ENCODE results near the gene ESRRB. TPM values are rescaled to one million over a fixed set of nuclear protein-coding genes. Genes with fewer than 3 reads are reported as not detected.

Gene ESRRB
- total RNA-seq, 1 experiment from 2014 or later, result not detected

- no peak overlapping the region for H3K4me2 ChIP-seq
- H3K4me3 ChIP-seq, result no peak overlapping the region
- H3K9me2 ChIP-seq (ENCODE audit: insufficient read depth), result no peaks in the 10 kb centered on the region
- H3F3A ChIP-seq (ENCODE audit: insufficient read depth, low read depth), result no peaks in the 10 kb centered on the region
- ChIA-PET POLR2A (ENCODE audit: unreplicated experiment) (no interaction called here), CTCF (no interaction called here)
- H2AFZ ChIP-seq, result no peak overlapping the region
- H3K27ac ChIP-seq, result no peak overlapping the region
- H4K20me1 ChIP-seq (ENCODE audit: insufficient read depth), result no peaks in the 10 kb centered on the region
- no peaks in the 10 kb centered on the region for H3K79me2 ChIP-seq (ENCODE audit: low read depth)
- BruUV-seq (replicated peaks), result no TSS peak
- DNase-seq, result no peak
- intact Hi-C loops (cut with micrococcal nuclease; ENCODE audit: unreplicated experiment), result no loop called here
- peaks cover 99% of the 10 kb centered on the region for H3K27me3 ChIP-seq (ENCODE audit: insufficient read depth, low read depth)
- H3K36me3 ChIP-seq (ENCODE audit: low read depth), result no peaks in the 10 kb centered on the region
- TF ChIP-seq CTCF (conservative IDR thresholded peaks at IDR 0.05) (no peak), EZH2 (IDR thresholded peaks at IDR 0.05; ENCODE audit: low read depth) (no peak)
- no peaks in the 10 kb centered on the region for H3K9me3 ChIP-seq (ENCODE audit: insufficient read depth, low read depth)
- H3K4me1 ChIP-seq (replicated peaks; ENCODE audit: insufficient read depth), result no peaks in the 10 kb centered on the region
Observed at GRCh38 chr14:76395161-76395560, 19.2 kb downstream of the ESRRB start.

DNA sequence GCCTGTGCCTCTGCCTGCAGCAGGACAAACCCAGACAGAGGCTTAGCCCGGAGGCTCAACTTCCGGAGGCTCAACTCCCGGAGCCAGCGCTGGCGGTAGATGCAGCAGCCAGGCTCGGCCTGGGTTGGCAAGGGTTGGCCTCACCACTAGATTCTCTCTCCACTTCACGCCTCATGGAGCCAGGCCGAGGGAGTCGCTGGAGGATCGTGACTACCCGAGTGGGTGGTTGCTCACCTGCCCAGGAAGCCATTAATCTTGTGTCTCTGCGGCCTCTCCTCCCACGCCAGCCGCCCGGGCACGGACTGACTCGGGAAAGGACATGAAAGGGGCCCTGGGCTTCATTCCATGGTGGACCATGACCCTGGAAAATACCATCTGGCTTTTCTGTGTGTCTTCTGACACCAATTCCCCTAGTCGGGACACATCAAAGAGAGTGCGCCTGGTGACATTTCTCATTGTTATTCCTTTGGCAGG is 20.8 kb downstream of the ESRRB start:
- no TSS peak for BruUV-seq (replicated peaks)
- no peak overlapping the region for H3K27ac ChIP-seq
- no peak overlapping the region for H2AFZ ChIP-seq
- no peak overlapping the region for H3K4me2 ChIP-seq
- H3K4me3 ChIP-seq, result no peak overlapping the region
- no peak for TF ChIP-seq CTCF (conservative IDR thresholded peaks at IDR 0.05)
- TF ChIP-seq EZH2 (IDR thresholded peaks at IDR 0.05; ENCODE audit: low read depth), result no peak
- no peak for DNase-seq
- peaks cover 99% of the 10 kb centered on the region for H3K27me3 ChIP-seq (ENCODE audit: insufficient read depth, low read depth)
- no peaks in the 10 kb centered on the region for H3K79me2 ChIP-seq (ENCODE audit: low read depth)
- no peaks in the 10 kb centered on the region for H3K4me1 ChIP-seq (replicated peaks; ENCODE audit: insufficient read depth)
- H4K20me1 ChIP-seq (ENCODE audit: insufficient read depth), result no peaks in the 10 kb centered on the region
- ChIA-PET CTCF (no interaction called here), POLR2A (ENCODE audit: unreplicated experiment) (no interaction called here)
- H3K9me3 ChIP-seq (ENCODE audit: insufficient read depth, low read depth), result no peaks in the 10 kb centered on the region
- intact Hi-C loops (cut with micrococcal nuclease; ENCODE audit: unreplicated experiment), result no loop called here
- no peaks in the 10 kb centered on the region for H3K9me2 ChIP-seq (ENCODE audit: insufficient read depth)
- no peaks in the 10 kb centered on the region for H3K36me3 ChIP-seq (ENCODE audit: low read depth)
- no peaks in the 10 kb centered on the region for H3F3A ChIP-seq (ENCODE audit: insufficient read depth, low read depth)

DNA sequence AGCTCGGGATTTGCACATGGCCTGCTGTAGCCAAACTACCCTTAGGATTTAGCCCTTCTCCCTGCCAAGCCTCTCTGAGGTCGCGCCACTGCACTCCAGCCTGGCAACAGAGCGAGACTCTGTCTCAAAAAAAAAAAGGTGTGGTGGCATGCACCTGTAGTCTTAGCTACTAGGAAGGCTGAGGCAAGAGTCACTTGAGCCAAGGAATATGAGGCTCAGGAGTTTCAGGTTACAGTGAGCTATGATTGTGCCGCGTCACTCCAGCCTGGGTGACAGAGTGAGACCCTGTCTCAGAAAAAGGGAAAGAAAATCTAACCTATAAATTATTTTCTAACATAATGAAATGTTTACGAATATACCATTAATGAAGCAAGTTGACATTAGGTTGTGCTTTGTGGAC is 29.7 kb downstream of the ESRRB start:
- no peaks in the 10 kb centered on the region for H3K79me2 ChIP-seq (ENCODE audit: low read depth)
- H3K4me1 ChIP-seq (replicated peaks; ENCODE audit: insufficient read depth), result no peaks in the 10 kb centered on the region
- no peak overlapping the region for H3K27ac ChIP-seq
- no peaks in the 10 kb centered on the region for H3K36me3 ChIP-seq (ENCODE audit: low read depth)
- no TSS peak for BruUV-seq (replicated peaks)
- peaks cover 99% of the 10 kb centered on the region for H3K27me3 ChIP-seq (ENCODE audit: insufficient read depth, low read depth)
- H3F3A ChIP-seq (ENCODE audit: insufficient read depth, low read depth), result no peaks in the 10 kb centered on the region
- intact Hi-C loops (cut with micrococcal nuclease; ENCODE audit: unreplicated experiment), result no loop called here
- H4K20me1 ChIP-seq (ENCODE audit: insufficient read depth), result no peaks in the 10 kb centered on the region
- no peak for DNase-seq
- no peaks in the 10 kb centered on the region for H3K9me3 ChIP-seq (ENCODE audit: insufficient read depth, low read depth)
- no peak overlapping the region for H3K4me2 ChIP-seq
- H2AFZ ChIP-seq, result no peak overlapping the region
- POLR2A ChIA-PET (ENCODE audit: unreplicated experiment), result no interaction called here
- TF ChIP-seq EZH2 (IDR thresholded peaks at IDR 0.05; ENCODE audit: low read depth), result no peak
- no peak for TF ChIP-seq CTCF (conservative IDR thresholded peaks at IDR 0.05)
- no peak overlapping the region for H3K4me3 ChIP-seq
- H3K9me2 ChIP-seq (ENCODE audit: insufficient read depth), result no peaks in the 10 kb centered on the region
- CTCF ChIA-PET, result no interaction called here
